Mucosa of descending colon (tissue), 3 donors: ENCODE data around the gene EIF3B. TPM values are rescaled to one million over a fixed set of nuclear protein-coding genes. Genes with fewer than 3 reads are reported as not detected.

Source experiments
- ATAC-seq: fragments of 200-7000 bp; cut with Tn5 transposase; one replicate; pipeline ENCODE4 v1.9.1; 2020; ENCODE audit warnings: mild to moderate bottlenecking, moderate library complexity
- DNase-seq, 3 donors: peaks; one replicate each; pipeline ENCODE4 v3.0.0-alpha.2; 2020
- H3K36me3 ChIP-seq: fragments of 200-600 bp; one replicate; pipeline ENCODE4 v1.8.0; 2021; ENCODE audit warnings: low read depth, mild to moderate bottlenecking
- H3K4me1 ChIP-seq: fragments of 200-600 bp; one replicate; pipeline ENCODE4 v1.8.0; 2021; ENCODE audit warnings: low read depth, mild to moderate bottlenecking
- H3K4me3 ChIP-seq: fragments of 200-600 bp; one replicate; pipeline ENCODE4 v1.8.0; 2021; ENCODE audit warnings: mild to moderate bottlenecking
- H3K9me3 ChIP-seq: fragments of 200-600 bp; one replicate; pipeline ENCODE4 v1.8.0; 2021; ENCODE audit warnings: mild to moderate bottlenecking
- intact Hi-C, 2 donors: fragments of 100-400 bp; cut with DNase I in 1 of 2; cut with micrococcal nuclease in 1 of 2; formaldehyde crosslinking; loops; one replicate each; pipeline versions ENCODE4 v1.11.0 to v1.11.1; 2022; cut with DNase I, micrococcal nuclease
- total RNA-seq, 3 donors: library from RNA; stranded (reverse); fragmentation: NEBNext Ultra II Directional in 2 of 3; extraction: Animal tissue kit (Norgen Biotek cat#: 25700) in 2 of 3; gene quantifications; one replicate each; pipeline versions ENCODE4 v1.2.1 to v1.2.4, GENCODE V29; 2021 to 2023
- TF ChIP-seq, protein P1 (sequence below): fragments of 200-600 bp; IDR thresholded peaks from one replicate; pipeline ENCODE4 v1.8.0; 2022; ENCODE audit warnings: antibody characterized with exemption, mild to moderate bottlenecking
- donor health status: DM: no; HTN: no; CAD: no; lungs with moderate emphysema.
- donor health status: DM: no; HTN: no; CAD: no.
- donor health status: DM: no; HTN: yes; CAD: no.

EIF3B gene
- total RNA-seq, 3 donors from 2014 or later = 91.6 to 127 (median 110) TPM

DNA sequence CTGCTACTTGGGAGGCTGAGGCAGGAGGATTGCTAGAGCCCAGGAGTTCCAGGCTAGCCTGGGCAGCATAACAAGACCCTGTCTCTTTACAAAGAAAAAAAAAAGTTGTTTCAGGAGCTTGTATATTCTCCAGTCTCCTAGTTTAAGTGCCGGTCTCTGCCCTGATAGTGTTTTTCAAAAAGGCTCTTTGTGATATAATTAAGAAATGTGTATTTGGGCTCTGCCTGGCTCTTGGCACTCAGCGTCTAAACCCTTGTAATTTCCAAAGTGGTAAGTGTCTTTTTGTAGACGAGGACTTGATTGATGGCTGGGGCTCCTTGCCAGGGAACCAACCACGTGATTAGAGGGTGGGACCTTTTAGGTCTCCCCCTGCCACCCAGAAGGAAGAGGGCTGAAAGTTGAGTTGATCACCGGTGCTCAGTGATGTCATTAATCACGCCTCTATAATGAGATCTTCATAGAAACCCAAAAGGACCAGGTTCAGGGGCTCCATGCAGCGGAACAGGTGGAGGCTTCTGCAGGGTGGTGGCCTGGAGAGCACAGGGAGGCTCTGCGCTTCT, 4.4 kb downstream of the EIF3B start:
- TF ChIP-seq, protein P1, sequence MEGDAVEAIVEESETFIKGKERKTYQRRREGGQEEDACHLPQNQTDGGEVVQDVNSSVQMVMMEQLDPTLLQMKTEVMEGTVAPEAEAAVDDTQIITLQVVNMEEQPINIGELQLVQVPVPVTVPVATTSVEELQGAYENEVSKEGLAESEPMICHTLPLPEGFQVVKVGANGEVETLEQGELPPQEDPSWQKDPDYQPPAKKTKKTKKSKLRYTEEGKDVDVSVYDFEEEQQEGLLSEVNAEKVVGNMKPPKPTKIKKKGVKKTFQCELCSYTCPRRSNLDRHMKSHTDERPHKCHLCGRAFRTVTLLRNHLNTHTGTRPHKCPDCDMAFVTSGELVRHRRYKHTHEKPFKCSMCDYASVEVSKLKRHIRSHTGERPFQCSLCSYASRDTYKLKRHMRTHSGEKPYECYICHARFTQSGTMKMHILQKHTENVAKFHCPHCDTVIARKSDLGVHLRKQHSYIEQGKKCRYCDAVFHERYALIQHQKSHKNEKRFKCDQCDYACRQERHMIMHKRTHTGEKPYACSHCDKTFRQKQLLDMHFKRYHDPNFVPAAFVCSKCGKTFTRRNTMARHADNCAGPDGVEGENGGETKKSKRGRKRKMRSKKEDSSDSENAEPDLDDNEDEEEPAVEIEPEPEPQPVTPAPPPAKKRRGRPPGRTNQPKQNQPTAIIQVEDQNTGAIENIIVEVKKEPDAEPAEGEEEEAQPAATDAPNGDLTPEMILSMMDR = no peak
- ATAC-seq = no peak
- intact Hi-C loops = no loop called here
- no peak for DNase-seq
- Histone ChIP-seq H3K36me3 (peaks cover 23% of the 10 kb centered on the region), H3K4me1 (peaks cover 25% of the 10 kb centered on the region), H3K4me3 (no peak overlapping the region), H3K9me3 (no peaks in the 10 kb centered on the region)

DNA sequence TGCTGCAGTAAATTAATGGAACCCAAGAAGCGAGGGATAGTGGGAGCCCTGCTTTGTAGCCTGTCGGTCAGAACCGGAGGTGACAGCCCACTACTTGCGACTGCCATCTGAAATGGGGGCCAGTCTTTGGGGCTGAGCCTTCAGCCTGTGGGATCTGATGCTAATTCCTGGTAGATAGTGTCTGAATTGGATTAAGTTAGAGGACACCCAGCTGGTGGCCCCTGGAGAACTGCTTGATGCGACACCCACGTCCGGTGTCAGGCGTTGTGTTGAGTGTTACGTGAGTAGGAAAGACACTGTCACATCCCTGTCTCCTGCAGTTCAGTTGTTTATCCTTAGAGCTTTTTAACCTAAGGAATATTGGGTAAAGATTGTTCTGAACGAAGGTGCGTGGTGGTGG, 5.0 kb downstream of the EIF3B start:
- peaks cover 26% of the 10 kb centered on the region for H3K36me3 ChIP-seq
- intact Hi-C loops = no loop called here
- TF ChIP-seq, protein P1 = no peak
- H3K4me3 ChIP-seq = no peak overlapping the region
- peaks cover 25% of the 10 kb centered on the region for H3K4me1 ChIP-seq
- DNase-seq = no peak
- no peak for ATAC-seq
- H3K9me3 ChIP-seq = no peaks in the 10 kb centered on the region

DNA sequence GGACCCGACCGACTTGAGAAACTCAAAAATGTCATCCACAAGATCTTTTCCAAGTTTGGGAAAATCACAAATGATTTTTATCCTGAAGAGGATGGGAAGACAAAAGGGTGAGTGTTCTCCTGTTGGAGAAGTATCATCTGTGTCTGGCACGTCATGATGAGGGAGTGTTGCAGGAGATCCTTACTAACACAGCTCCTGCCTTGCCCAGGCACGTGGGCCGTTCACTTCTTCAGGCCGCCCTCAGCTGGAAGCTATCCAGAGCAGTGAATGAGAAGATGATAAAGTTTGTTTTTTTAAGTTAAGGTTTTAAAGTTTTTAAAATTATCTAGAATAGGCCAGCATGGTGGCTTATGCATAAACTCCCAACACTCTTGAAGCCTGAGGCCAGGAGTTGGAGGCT, 6.2 kb downstream of the EIF3B start:
- TF ChIP-seq, protein P1 = no peak
- no peak for ATAC-seq
- DNase-seq = no peak
- Histone ChIP-seq H3K4me3 (no peak overlapping the region), H3K36me3 (peaks cover 28% of the 10 kb centered on the region), H3K4me1 (peaks cover 22% of the 10 kb centered on the region), H3K9me3 (no peaks in the 10 kb centered on the region)
- intact Hi-C loops = no loop called here

GRCh38 chr7:2362385-2363088, 7.9 kb downstream of the EIF3B start:
- TF ChIP-seq, protein P1 = no peak
- intact Hi-C loops = no loop called here
- Histone ChIP-seq H3K4me3 (no peak overlapping the region), H3K36me3 (peaks cover 37% of the 10 kb centered on the region), H3K9me3 (no peaks in the 10 kb centered on the region), H3K4me1 (peaks cover 7% of the 10 kb centered on the region)
- DNase-seq (no peak), ATAC-seq (no peak)

GRCh38 chr7:2369139-2369538, 14.5 kb downstream of the EIF3B start:
- no peaks in the 10 kb centered on the region for H3K9me3 ChIP-seq
- DNase-seq (no peak), ATAC-seq (no peak)
- peaks cover 50% of the 10 kb centered on the region for H3K36me3 ChIP-seq
- no peaks in the 10 kb centered on the region for H3K4me1 ChIP-seq
- no peak overlapping the region for H3K4me3 ChIP-seq
- intact Hi-C loops = no loop called here
- TF ChIP-seq, protein P1 = no peak
